GM23248 (cell line): ENCODE data around the gene MAMDC2. TPM values are rescaled to one million over a fixed set of nuclear protein-coding genes. Genes with fewer than 3 reads are reported as not detected.

Experiments used
- DNase-seq: peaks from one replicate; pipeline ENCODE4 v3.0.0-alpha.2; 2015
- H2AFZ ChIP-seq: fragments of 200-600 bp; sonication (generic); 2 replicates; pipeline ENCODE4 v1.6.1; 2016; ENCODE audit warnings: antibody characterized with exemption
- H3F3A ChIP-seq: fragments of 200-600 bp; sonication (generic); 2 replicates; pipeline ENCODE4 v1.6.1; 2016; ENCODE audit warnings: mild to moderate bottlenecking, antibody characterized with exemption, mixed run types; ENCODE audit not compliant: insufficient read depth
- H3K27ac ChIP-seq: fragments of 200-600 bp; sonication (generic); 2 replicates; pipeline ENCODE4 v1.5.1; 2016; ENCODE audit warnings: mild to moderate bottlenecking
- H3K27me3 ChIP-seq: fragments of 200-600 bp; sonication (generic); replicated peaks from 2 replicates; pipeline ENCODE4 v1.6.1; 2016; ENCODE audit warnings: mild to moderate bottlenecking; ENCODE audit not compliant: insufficient read depth
- H3K36me3 ChIP-seq: fragments of 200-600 bp; sonication (generic); 2 replicates; pipeline ENCODE4 v1.6.1; 2016; ENCODE audit warnings: low read depth, mild to moderate bottlenecking
- H3K4me1 ChIP-seq: fragments of 200-600 bp; sonication (generic); 2 replicates; pipeline ENCODE4 v1.6.1; 2016; ENCODE audit warnings: mild to moderate bottlenecking; ENCODE audit not compliant: insufficient read depth
- H3K4me2 ChIP-seq: fragments of 200-600 bp; sonication (generic); one replicate; pipeline ENCODE4 v1.6.1; 2016; ENCODE audit warnings: mild to moderate bottlenecking; ENCODE audit not compliant: unreplicated experiment
- H3K4me3 ChIP-seq: fragments of 200-600 bp; sonication (generic); 2 replicates; pipeline ENCODE4 v1.5.1; 2016; ENCODE audit warnings: mild to moderate bottlenecking
- H3K79me2 ChIP-seq: fragments of 200-600 bp; sonication (generic); 2 replicates; pipeline ENCODE4 v1.6.1; 2016; ENCODE audit warnings: mild to moderate bottlenecking; ENCODE audit not compliant: insufficient read depth
- H3K9ac ChIP-seq: fragments of 200-600 bp; sonication (generic); 2 replicates; pipeline ENCODE4 v1.6.1; 2016; ENCODE audit warnings: mild to moderate bottlenecking
- H3K9me2 ChIP-seq: fragments of 200-600 bp; sonication (generic); 2 replicates; pipeline ENCODE4 v1.6.1; 2016; ENCODE audit warnings: mixed run types, mild to moderate bottlenecking, moderate library complexity; ENCODE audit not compliant: insufficient read depth
- H3K9me3 ChIP-seq: fragments of 200-600 bp; sonication (generic); one replicate; pipeline ENCODE4 v1.6.1; 2017; ENCODE audit warnings: low read depth
- H4K20me1 ChIP-seq: fragments of 200-600 bp; sonication (generic); 2 replicates; pipeline ENCODE4 v1.6.0; 2016; ENCODE audit not compliant: insufficient read depth
- EZH2 ChIP-seq: fragments of 200-600 bp; sonication (generic); IDR thresholded peaks from 2 replicates; pipeline ENCODE4 v1.6.1; 2018; ENCODE audit warnings: antibody characterized with exemption, mild to moderate bottlenecking; ENCODE audit not compliant: insufficient read depth, poor library complexity, severe bottlenecking
- EZH2phosphoT487 ChIP-seq: fragments of 200-600 bp; sonication (generic); IDR thresholded peaks from 2 replicates; pipeline ENCODE4 v1.6.1; 2018; ENCODE audit warnings: antibody characterized with exemption, moderate library complexity, mild to moderate bottlenecking, low read depth; ENCODE audit not compliant: insufficient read depth
- WGBS, 2 experiments: methylation state at CpG; one replicate each; pipeline ENCODE4 v1.1.6; 2015 to 2017; ENCODE audit warnings: low lambda C conversion rate in 2 of 2, low coverage in 1 of 2; ENCODE audit errors: missing lambda C conversion rate in 2 of 2; 5-methylcytosine and 5-hydroxymethylcytosine counted together
- in situ Hi-C: fragments of 300-500 bp; cut with MboI; formaldehyde crosslinking; loops from 2 replicates; pipeline ENCODE4 v1.15.0; 2020
- polyA plus RNA-seq: library from polyadenylated mRNA; unstranded; fragments of >200 nt; fragmentation: Nextera tagmentation; extraction: Ambion mirVana; gene quantifications from 2 replicates; pipeline ENCODE4 v1.2.1, GENCODE V29; 2016
- small RNA-seq: library from RNA; depleted of rRNA; stranded (forward); fragments of <200 nt; gene quantifications from one replicate; pipeline ENCODE3, GENCODE V24; 2014; ENCODE audit warnings: low read depth, low replicate concordance
- total RNA-seq: library from RNA; depleted of rRNA; stranded (reverse); fragments of >200 nt; shearing (Covaris generic); gene quantifications from 2 replicates; pipeline ENCODE4 v1.2.3, GENCODE V29; 2014; rRNA removed

The MAMDC2 gene
- total and polyA plus RNA-seq, 2 experiments from 2014 or later = 0.45 TPM; not detected in 1

DNA sequence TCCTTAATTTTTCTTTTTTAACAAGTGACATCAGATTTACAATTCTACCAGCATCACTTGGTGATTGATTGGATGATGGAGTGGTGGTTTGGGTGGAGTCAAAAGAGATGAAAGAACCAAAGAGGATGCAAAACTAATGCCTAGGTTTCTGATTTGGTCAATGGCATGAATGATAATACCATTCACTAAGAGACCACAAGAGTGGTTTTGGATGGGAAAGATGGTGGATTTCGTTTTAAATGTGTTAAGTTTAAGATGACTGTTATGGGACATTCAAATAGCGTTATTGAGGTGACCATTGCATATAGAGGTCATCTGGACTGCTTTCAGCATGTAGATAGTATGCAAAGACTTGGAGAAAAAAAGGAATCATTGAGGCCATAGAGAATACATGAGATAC, 218.7 kb downstream of the MAMDC2 start:
- Histone ChIP-seq H3K79me2 (peaks cover 93% of the 10 kb centered on the region), H4K20me1 (peaks cover 10% of the 10 kb centered on the region), H3K4me3 (no peak overlapping the region), H3K36me3 (peaks cover 52% of the 10 kb centered on the region), H3K9me2 (no peaks in the 10 kb centered on the region), H3K4me2 (no peak overlapping the region), H3K27me3 (no peaks in the 10 kb centered on the region), H3K4me1 (peaks cover 59% of the 10 kb centered on the region), H3K9me3 (no peaks in the 10 kb centered on the region), H3K27ac (no peak overlapping the region), H3K9ac (no peak overlapping the region), H2AFZ (no peak overlapping the region), H3F3A (peaks cover 23% of the 10 kb centered on the region)
- 94 to 99% methylated on average over 2 of the region's 2 CpGs for WGBS, 2 experiments
- TF ChIP-seq EZH2 (no peak), EZH2phosphoT487 (no peak)
- no peak for DNase-seq
- in situ Hi-C loops = no loop called here

DNA sequence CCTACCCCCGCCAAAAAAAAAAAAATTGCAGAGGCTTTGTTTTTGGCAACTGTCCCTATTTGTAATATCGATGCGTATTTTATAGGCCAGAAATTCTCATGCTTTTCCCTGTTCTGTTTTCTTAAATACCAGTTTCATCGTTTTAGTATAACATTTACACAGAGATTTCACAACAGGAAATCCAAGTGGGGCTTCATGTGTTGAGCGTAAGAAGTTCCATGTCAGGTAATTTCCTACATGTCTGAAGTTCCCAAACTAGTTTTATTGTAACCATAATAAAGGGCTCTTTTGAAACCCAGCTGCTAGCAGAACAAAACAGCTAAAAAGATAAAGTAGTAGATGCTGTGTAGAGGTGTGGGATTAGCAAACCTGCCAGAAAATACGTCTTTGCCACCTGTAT, 219.3 kb downstream of the MAMDC2 start:
- Histone ChIP-seq H3K36me3 (peaks cover 57% of the 10 kb centered on the region), H3K9me2 (no peaks in the 10 kb centered on the region), H3K4me1 (peaks cover 53% of the 10 kb centered on the region), H3K79me2 (peaks cover 93% of the 10 kb centered on the region), H4K20me1 (peaks cover 10% of the 10 kb centered on the region), H3K27me3 (no peaks in the 10 kb centered on the region), H3K27ac (peak overlapping the region; percentile 63), H2AFZ (no peak overlapping the region), H3K4me3 (0 out of 2 replicates have a peak overlapping the region, but pooled peaks have one; percentile 14), H3F3A (peaks cover 23% of the 10 kb centered on the region), H3K9me3 (no peaks in the 10 kb centered on the region), H3K4me2 (peak overlapping the region; percentile 33), H3K9ac (no peak overlapping the region)
- no peak for TF ChIP-seq EZH2phosphoT487
- no peak for TF ChIP-seq EZH2
- 85 to 90% methylated on average over 6 of the region's 6 CpGs for WGBS, 2 experiments
- DNase-seq = no peak
- in situ Hi-C loops = no loop called here

DNA sequence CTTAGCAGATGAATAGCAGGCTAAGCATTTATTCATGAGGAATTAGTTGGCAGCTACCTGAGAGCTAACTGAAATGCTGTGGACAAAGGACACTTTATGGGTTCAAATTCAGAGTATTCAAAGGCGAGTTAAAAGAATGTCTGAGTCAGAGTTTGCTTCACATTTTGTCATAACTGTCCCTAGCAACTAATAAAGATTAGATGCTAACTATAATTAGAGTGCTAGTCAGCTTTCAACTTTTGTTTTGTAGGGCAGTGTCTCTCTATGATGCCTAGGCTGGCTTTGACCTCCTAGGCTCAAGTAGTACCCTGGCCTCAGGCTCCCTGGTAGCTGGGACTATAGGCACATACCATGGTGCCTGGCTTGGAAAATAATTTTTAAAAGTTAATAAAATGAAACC, 219.8 kb downstream of the MAMDC2 start:
- WGBS, 2 experiments = 12 to 15% methylated on average over 1 of the region's 1 CpG
- Histone ChIP-seq H3K79me2 (peaks cover 94% of the 10 kb centered on the region), H3K9me3 (no peaks in the 10 kb centered on the region), H3K4me2 (peak overlapping the region; percentile 33), H3K4me1 (peaks cover 48% of the 10 kb centered on the region), H3K9me2 (no peaks in the 10 kb centered on the region), H3K27ac (peak overlapping the region; percentile 63), H2AFZ (no peak overlapping the region), H4K20me1 (peaks cover 10% of the 10 kb centered on the region), H3K9ac (peak overlapping the region; percentile 11; the same call in 1 of the 2 replicates), H3K27me3 (no peaks in the 10 kb centered on the region), H3K36me3 (peaks cover 58% of the 10 kb centered on the region), H3K4me3 (peak overlapping the region; percentile 14; the same call in 1 of the 2 replicates), H3F3A (peaks cover 23% of the 10 kb centered on the region; the same call in 1 of the 2 replicates)
- DNase-seq = peak; percentile 72
- in situ Hi-C loops = no loop called here
- no peak for TF ChIP-seq EZH2
- no peak for TF ChIP-seq EZH2phosphoT487

Small RNA genes within 50 kb of the gene (small RNA-seq; reads per million reads assigned to genes)
- gene RNU2-5P = 138 reads per million, percentile 95 among the genes with 10 or more reads in this experiment

Other genes with a start within 250 kb of the MAMDC2 start
- not detected in 2 replicates for gene CFAP95, start 223.0 kb upstream of the MAMDC2 start, total RNA-seq
- 0.39 TPM in 1 of 2 replicates, not detected in the other for gene CFAP95, start 223.0 kb upstream of the MAMDC2 start, polyA plus RNA-seq
- 12.5 and 16.4 TPM in 2 replicates for gene SMC5, start 215.1 kb downstream of the MAMDC2 start, total RNA-seq
- gene SMC5, start 215.1 kb downstream of the MAMDC2 start, polyA plus RNA-seq = 14.9 and 15.1 TPM in 2 replicates